K562 (cell line): ENCODE measurements around the gene GAL3ST3. TPM values are rescaled to one million over a fixed set of nuclear protein-coding genes. Genes with fewer than 3 reads are reported as not detected.

Experiments
- ATF3 ChIP-seq, 2 experiments: fragments of 450-650 bp in 1 of 2; sonication (generic) in 1 of 2; formaldehyde crosslinking in 1 of 2; IDR thresholded peaks in 1 of 2; conservative IDR thresholded peaks in 1 of 2; 2 replicates each; pipeline versions ENCODE4 v1.6.1 to v1.8.1; 2016 to 2023; ENCODE audit warnings: mild to moderate bottlenecking in 2 of 2, moderate library complexity in 2 of 2, inconsistent platforms in 1 of 2, missing genetic modification reagents in 1 of 2
- CBX8 ChIP-seq: fragments of 200-600 bp; sonication (generic); IDR thresholded peaks from 2 replicates; pipeline ENCODE4 v1.6.1; 2012; ENCODE audit warnings: borderline replicate concordance, mixed run types, low read depth, mild to moderate bottlenecking, moderate library complexity, mixed read lengths, low read length, control low read depth, inconsistent platforms; ENCODE audit not compliant: poor library complexity, severe bottlenecking; ENCODE audit errors: extremely low read depth
- CGGBP1 ChIP-seq: fragments of 250-450 bp; sonication (Bioruptor Pico); IDR thresholded peaks from 2 replicates; pipeline ENCODE4 v1.9.0; 2021; ENCODE audit warnings: mild to moderate bottlenecking
- GMEB1 ChIP-seq: fragments of 250-450 bp; sonication (Bioruptor Pico); IDR thresholded peaks from 2 replicates; pipeline ENCODE4 v1.4.0; 2020; ENCODE audit warnings: mild to moderate bottlenecking
- GTF2E2 ChIP-seq: fragments of 200-800 bp; sonication (Bioruptor generic); IDR thresholded peaks from 2 replicates; pipeline ENCODE4 v1.6.1; 2016; ENCODE audit warnings: missing genetic modification characterization, missing compliant biosample characterization
- HOXB6 ChIP-seq: fragments of 250-450 bp; sonication (Bioruptor Pico); IDR thresholded peaks from 2 replicates; pipeline ENCODE4 v1.5.1; 2022; ENCODE audit warnings: mild to moderate bottlenecking, borderline replicate concordance
- IFI16 ChIP-seq: fragments of 250-450 bp; sonication (Bioruptor Pico); IDR thresholded peaks from 2 replicates; pipeline ENCODE4 v2.1.2; 2022; ENCODE audit warnings: mild to moderate bottlenecking, inconsistent platforms
- NR2C1 ChIP-seq, 2 experiments: fragments of 450-650 bp; IDR thresholded peaks; 2 replicates each; pipeline ENCODE4 v1.6.1; 2017; ENCODE audit warnings: mild to moderate bottlenecking in 2 of 2, antibody characterized with exemption in 1 of 2, inconsistent platforms in 1 of 2, missing compliant biosample characterization in 1 of 2, missing genetic modification characterization in 1 of 2
- RFX1 ChIP-seq: fragments of 450-650 bp; IDR thresholded peaks from 2 replicates; pipeline ENCODE4 v1.6.1; 2016; ENCODE audit warnings: mild to moderate bottlenecking, moderate library complexity
- STAT6 ChIP-seq: sonication (generic); formaldehyde crosslinking; IDR thresholded peaks from 2 replicates; pipeline ENCODE4 v1.8.1; 2023; ENCODE audit warnings: mild to moderate bottlenecking, missing genetic modification reagents
- TRIM28 ChIP-seq: fragments of 450-650 bp; IDR thresholded peaks from 2 replicates; pipeline ENCODE4 v1.6.1; 2017
- U2AF1 ChIP-seq: fragments of 200-400 bp; formaldehyde crosslinking; optimal IDR thresholded peaks from 2 replicates; pipeline ENCODE3; 2017; ENCODE audit warnings: mild to moderate bottlenecking, low read depth, low read length, moderate library complexity
- UBTF ChIP-seq, 2 experiments: IDR thresholded peaks; 2 replicates each; pipeline ENCODE4 v1.6.1; 2012; ENCODE audit warnings: improper control_type of control experiment in 2 of 2, low read depth in 2 of 2, low read length in 2 of 2, borderline replicate concordance in 1 of 2
- WHSC1 ChIP-seq: IDR thresholded peaks from one replicate; pipeline ENCODE4 v1.6.1; 2012; ENCODE audit warnings: low read length, control low read depth, inconsistent platforms
- ZBTB17 ChIP-seq: fragments of 450-650 bp; formaldehyde crosslinking; IDR thresholded peaks from 2 replicates; pipeline ENCODE4 v1.4.0; 2020; ENCODE audit warnings: mild to moderate bottlenecking
- ZNF12 ChIP-seq: sonication (generic); formaldehyde crosslinking; IDR thresholded peaks from 2 replicates; pipeline ENCODE4 v1.4.0; 2020; ENCODE audit warnings: mild to moderate bottlenecking, missing genetic modification reagents
- ZNF316 ChIP-seq: fragments of 450-650 bp; IDR thresholded peaks from 2 replicates; pipeline ENCODE4 v1.6.1; 2016
- ZNF445 ChIP-seq: fragments of 250-450 bp; sonication (Bioruptor Pico); IDR thresholded peaks from 2 replicates; pipeline ENCODE4 v1.4.0; 2020; ENCODE audit warnings: low read depth, mild to moderate bottlenecking, moderate library complexity
- polyA plus RNA-seq, 8 experiments: library from polyadenylated mRNA; depleted of rRNA in 4 of 8; stranded (reverse) in 5 of 8; unstranded in 3 of 8; fragments of >200 nt; fragmentation: Nextera tagmentation in 2 of 8; fragmentation: Illumina TruSeq in 1 of 8; extraction: Ambion mirVana in 2 of 8; extraction: Trizol in 1 of 8; gene quantifications; 2 replicates each; pipeline versions ENCODE4 v1.2.1 to v1.2.3, GENCODE V29; 2011 to 2014; ENCODE audit warnings: inconsistent platforms in 1 of 8, missing spikeins in 1 of 8
- total RNA-seq, 7 experiments: library from RNA; depleted of rRNA in 6 of 7; stranded (reverse); fragments of >200 nt in 6 of 7; fragmentation: Illumina TruSeq in 2 of 7; extraction: Trizol in 2 of 7; gene quantifications; 2 replicates each; pipeline versions ENCODE4 v1.2.1 to v1.2.3, GENCODE V29; 2011 to 2021; ENCODE audit warnings: low replicate concordance in 1 of 7

The GAL3ST3 gene
- total and polyA plus RNA-seq, 9 of the 15 experiments (the other 6 are each of a cell fraction or from before 2014, with no cell fraction given) = not detected

- TF ChIP-seq CBX8 = no peak
- TF ChIP-seq CGGBP1 = no peak
- no peak for TF ChIP-seq STAT6
- no peak for TF ChIP-seq GTF2E2 (tag)
- no peak for TF ChIP-seq ZNF445 (CRISPR knock-in tag)
- peak; percentile 31; the same call in 1 of the 2 replicates for TF ChIP-seq GMEB1
- no peak for TF ChIP-seq WHSC1
- no peak for TF ChIP-seq RFX1
- TF ChIP-seq ZBTB17 (CRISPR knock-in tag) = peak; percentile 62
- no peak for TF ChIP-seq TRIM28
- TF ChIP-seq ZNF316 = no peak
- TF ChIP-seq NR2C1 (IDR thresholded peaks at IDR 0.05) = no peak
- TF ChIP-seq NR2C1 (tag; IDR thresholded peaks at IDR 0.05) = no peak
- no peak for TF ChIP-seq U2AF1
- no peak for TF ChIP-seq ZNF12 (CRISPR knock-in tag)
- TF ChIP-seq ATF3 (IDR thresholded peaks at IDR 0.05) = no peak
- TF ChIP-seq ATF3 (CRISPR knock-in tag; conservative IDR thresholded peaks at IDR 0.05) = no peak
- TF ChIP-seq UBTF (IDR thresholded peaks at IDR 0.05; ENCODE audit: borderline replicate concordance in 1 of 2, low read depth in 2 of 2, low read length in 2 of 2) = no peak; a peak in 1 of 4 replicates
- TF ChIP-seq IFI16 (CRISPR knock-in tag) = no peak
- no peak for TF ChIP-seq HOXB6
Observed at GRCh38 chr11:66069715-66070603, 21.0 kb upstream of the GAL3ST3 start, which contains the start of gene PACS1 (continued).
